Measurements from ENCODE around the gene CYB5B. TPM values are rescaled to one million over a fixed set of nuclear protein-coding genes. Genes with fewer than 3 reads are reported as not detected.
A peak's percentile ranks its signal among the peaks of the same experiment; 100 is the strongest.

Gene CYB5B
- polyA plus RNA-seq, 1 donor, result 85.7 TPM

- Histone ChIP-seq H3K27ac (ENCODE audit: low read length) (no peak overlapping the region), H3K4me1 (ENCODE audit: control insufficient read depth, insufficient read depth, low read length) (peaks cover 11% of the 10 kb centered on the region), H3K9me3 (ENCODE audit: control insufficient read depth, low read depth, low read length) (no peaks in the 10 kb centered on the region), H3K27me3 (ENCODE audit: control insufficient read depth, insufficient read depth, low read length) (no peaks in the 10 kb centered on the region), H3K4me3 (ENCODE audit: low read length) (no peak overlapping the region), H3K36me3 (ENCODE audit: control insufficient read depth, insufficient read depth, low read length) (peaks cover 6% of the 10 kb centered on the region)
- DNase-seq, result no peak
- WGBS (ENCODE audit: insufficient coverage, low lambda C conversion rate), result no CpG with 5 or more reads among the region's 8 CpGs
Measured at GRCh38 chr16:69467531-69468204, 43.2 kb downstream of the CYB5B start.

- peaks cover 8% of the 10 kb centered on the region for H3K4me1 ChIP-seq (ENCODE audit: control insufficient read depth, insufficient read depth, low read length)
- DNase-seq, result no peak
- WGBS (ENCODE audit: insufficient coverage, low lambda C conversion rate), result 100% methylated on average over 1 of the region's 4 CpGs
Measured at GRCh38 chr16:69469807-69470561, 45.6 kb downstream of the CYB5B start.

GRCh38 chr16:69471121-69471520 is 46.7 kb downstream of the CYB5B start:
- Histone ChIP-seq H3K36me3 (ENCODE audit: control insufficient read depth, insufficient read depth, low read length) (no peaks in the 10 kb centered on the region), H3K27ac (ENCODE audit: low read length) (no peak overlapping the region), H3K9me3 (ENCODE audit: control insufficient read depth, low read depth, low read length) (no peaks in the 10 kb centered on the region), H3K27me3 (ENCODE audit: control insufficient read depth, insufficient read depth, low read length) (no peaks in the 10 kb centered on the region), H3K4me3 (ENCODE audit: low read length) (no peak overlapping the region), H3K4me1 (ENCODE audit: control insufficient read depth, insufficient read depth, low read length) (no peaks in the 10 kb centered on the region)
- WGBS (ENCODE audit: insufficient coverage, low lambda C conversion rate), result no CpG with 5 or more reads among the region's 1 CpG
- DNase-seq, result no peak

More at GRCh38 chr16:69469807-69470561, 45.6 kb downstream of the CYB5B start:
- Histone ChIP-seq H3K4me3 (ENCODE audit: low read length) (no peak overlapping the region), H3K36me3 (ENCODE audit: control insufficient read depth, insufficient read depth, low read length) (no peaks in the 10 kb centered on the region), H3K27me3 (ENCODE audit: control insufficient read depth, insufficient read depth, low read length) (no peaks in the 10 kb centered on the region), H3K9me3 (ENCODE audit: control insufficient read depth, low read depth, low read length) (no peaks in the 10 kb centered on the region), H3K27ac (ENCODE audit: low read length) (no peak overlapping the region)

GRCh38 chr16:69474408-69474807 is 50.0 kb downstream of the CYB5B start:
- H3K4me1 ChIP-seq (ENCODE audit: control insufficient read depth, insufficient read depth, low read length), result no peaks in the 10 kb centered on the region
- DNase-seq, result no peak
- H3K27me3 ChIP-seq (ENCODE audit: control insufficient read depth, insufficient read depth, low read length), result no peaks in the 10 kb centered on the region
- H3K27ac ChIP-seq (ENCODE audit: low read length), result no peak overlapping the region
- H3K9me3 ChIP-seq (ENCODE audit: control insufficient read depth, low read depth, low read length), result no peaks in the 10 kb centered on the region
- no peaks in the 10 kb centered on the region for H3K36me3 ChIP-seq (ENCODE audit: control insufficient read depth, insufficient read depth, low read length)
- no peak overlapping the region for H3K4me3 ChIP-seq (ENCODE audit: low read length)

GRCh38 chr16:69476920-69477443 is 52.6 kb downstream of the CYB5B start:
- Histone ChIP-seq H3K4me1 (ENCODE audit: control insufficient read depth, insufficient read depth, low read length) (no peaks in the 10 kb centered on the region), H3K9me3 (ENCODE audit: control insufficient read depth, low read depth, low read length) (no peaks in the 10 kb centered on the region), H3K36me3 (ENCODE audit: control insufficient read depth, insufficient read depth, low read length) (no peaks in the 10 kb centered on the region), H3K4me3 (ENCODE audit: low read length) (no peak overlapping the region), H3K27ac (ENCODE audit: low read length) (no peak overlapping the region), H3K27me3 (ENCODE audit: control insufficient read depth, insufficient read depth, low read length) (no peaks in the 10 kb centered on the region)
- WGBS (ENCODE audit: insufficient coverage, low lambda C conversion rate), result no CpG with 5 or more reads among the region's 1 CpG
- DNase-seq, result no peak

GRCh38 chr16:69477546-69477945 is 53.1 kb downstream of the CYB5B start:
- Histone ChIP-seq H3K27ac (ENCODE audit: low read length) (no peak overlapping the region), H3K4me1 (ENCODE audit: control insufficient read depth, insufficient read depth, low read length) (no peaks in the 10 kb centered on the region), H3K4me3 (ENCODE audit: low read length) (no peak overlapping the region), H3K36me3 (ENCODE audit: control insufficient read depth, insufficient read depth, low read length) (no peaks in the 10 kb centered on the region), H3K27me3 (ENCODE audit: control insufficient read depth, insufficient read depth, low read length) (no peaks in the 10 kb centered on the region), H3K9me3 (ENCODE audit: control insufficient read depth, low read depth, low read length) (no peaks in the 10 kb centered on the region)
- WGBS (ENCODE audit: insufficient coverage, low lambda C conversion rate), result 63% methylated on average over 2 of the region's 6 CpGs
- DNase-seq, result no peak

GRCh38 chr16:69478685-69479084 is 54.3 kb downstream of the CYB5B start:
- H3K27me3 ChIP-seq (ENCODE audit: control insufficient read depth, insufficient read depth, low read length), result no peaks in the 10 kb centered on the region
- no peaks in the 10 kb centered on the region for H3K4me1 ChIP-seq (ENCODE audit: control insufficient read depth, insufficient read depth, low read length)
- no peaks in the 10 kb centered on the region for H3K9me3 ChIP-seq (ENCODE audit: control insufficient read depth, low read depth, low read length)
- no peak overlapping the region for H3K4me3 ChIP-seq (ENCODE audit: low read length)
- no peaks in the 10 kb centered on the region for H3K36me3 ChIP-seq (ENCODE audit: control insufficient read depth, insufficient read depth, low read length)
- WGBS (ENCODE audit: insufficient coverage, low lambda C conversion rate), result 100% methylated on average over 2 of the region's 6 CpGs
- H3K27ac ChIP-seq (ENCODE audit: low read length), result no peak overlapping the region
- no peak for DNase-seq

- Histone ChIP-seq H3K36me3 (ENCODE audit: control insufficient read depth, insufficient read depth, low read length) (no peaks in the 10 kb centered on the region), H3K27ac (ENCODE audit: low read length) (no peak overlapping the region), H3K4me1 (ENCODE audit: control insufficient read depth, insufficient read depth, low read length) (no peaks in the 10 kb centered on the region), H3K9me3 (ENCODE audit: control insufficient read depth, low read depth, low read length) (no peaks in the 10 kb centered on the region), H3K4me3 (ENCODE audit: low read length) (no peak overlapping the region), H3K27me3 (ENCODE audit: control insufficient read depth, insufficient read depth, low read length) (no peaks in the 10 kb centered on the region)
- no CpG with 5 or more reads among the region's 3 CpGs for WGBS (ENCODE audit: insufficient coverage, low lambda C conversion rate)
- DNase-seq, result no peak
Measured at GRCh38 chr16:69479775-69480174, 55.4 kb downstream of the CYB5B start.

GRCh38 chr16:69481901-69482341 is 57.5 kb downstream of the CYB5B start:
- Histone ChIP-seq H3K4me3 (ENCODE audit: low read length) (no peak overlapping the region), H3K27ac (ENCODE audit: low read length) (peak overlapping the region; percentile 12), H3K27me3 (ENCODE audit: control insufficient read depth, insufficient read depth, low read length) (no peaks in the 10 kb centered on the region), H3K9me3 (ENCODE audit: control insufficient read depth, low read depth, low read length) (no peaks in the 10 kb centered on the region), H3K36me3 (ENCODE audit: control insufficient read depth, insufficient read depth, low read length) (no peaks in the 10 kb centered on the region), H3K4me1 (ENCODE audit: control insufficient read depth, insufficient read depth, low read length) (no peaks in the 10 kb centered on the region)
- DNase-seq, result peak in 1 of 2 donors; percentile 9
- WGBS (ENCODE audit: insufficient coverage, low lambda C conversion rate), result 100% methylated on average over 1 of the region's 12 CpGs

- H3K27me3 ChIP-seq (ENCODE audit: control insufficient read depth, insufficient read depth, low read length), result no peaks in the 10 kb centered on the region
- no peak overlapping the region for H3K4me3 ChIP-seq (ENCODE audit: low read length)
- H3K4me1 ChIP-seq (ENCODE audit: control insufficient read depth, insufficient read depth, low read length), result no peaks in the 10 kb centered on the region
- no peaks in the 10 kb centered on the region for H3K9me3 ChIP-seq (ENCODE audit: control insufficient read depth, low read depth, low read length)
- no peaks in the 10 kb centered on the region for H3K36me3 ChIP-seq (ENCODE audit: control insufficient read depth, insufficient read depth, low read length)
- peak in 1 of 2 donors; percentile 14 for DNase-seq
- peak overlapping the region; percentile 12 for H3K27ac ChIP-seq (ENCODE audit: low read length)
- no CpG with 5 or more reads among the region's 10 CpGs for WGBS (ENCODE audit: insufficient coverage, low lambda C conversion rate)
Measured at GRCh38 chr16:69482410-69482991, 58.1 kb downstream of the CYB5B start.

Data from large intestine (tissue), 3 donors.